ENCODE results near the gene SCML2. TPM values are rescaled to one million over a fixed set of nuclear protein-coding genes. Genes with fewer than 3 reads are reported as not detected.
A peak's percentile ranks its signal among the peaks of the same experiment; 100 is the strongest.
"Not testable (repeated sequence)": the region's sequence is repeated elsewhere in the genome, so short reads cannot be mapped to it uniquely, and the experiment has no call there.

The SCML2 gene
- total RNA-seq, 4 donors from 2014 or later: 2.1 to 3.8 (median 3.0) TPM

DNA sequence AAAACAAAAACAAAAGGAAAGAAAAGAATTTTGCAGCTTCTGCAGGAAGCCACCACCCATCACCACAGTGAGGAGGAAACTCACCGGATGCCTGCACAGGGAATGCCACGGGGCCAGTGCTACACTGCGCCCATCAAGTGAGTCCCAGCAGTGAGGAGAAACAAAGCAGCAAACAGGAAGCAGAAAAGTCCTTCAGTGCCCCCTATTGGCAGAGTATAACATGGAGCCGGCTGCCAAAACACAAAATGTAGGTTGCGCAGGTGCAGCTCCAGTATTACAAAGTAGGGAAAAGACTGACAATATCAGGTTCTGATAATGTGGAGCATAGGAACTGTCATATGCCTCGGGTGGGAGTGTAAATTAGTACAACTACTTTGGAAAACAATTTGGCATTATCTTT is 23.3 kb upstream of the SCML2 start:
- Histone ChIP-seq H3K27me3 (no peaks in the 10 kb centered on the region), H3K27ac (no peak overlapping the region), H3K4me3 (replicated peaks in 1 of 3) (no peak overlapping the region), H3K4me1 (no peaks in the 10 kb centered on the region), H3K36me3 (no peaks in the 10 kb centered on the region), H3K9me3 (no peaks in the 10 kb centered on the region)
- intact Hi-C loops (cut with DNase I): no loop called here
- peak in 5 of 6 experiments; percentile 17 to 52 (median 47) for TF ChIP-seq CTCF (IDR thresholded peaks at IDR 0.05)
- TF ChIP-seq POLR2A (IDR thresholded peaks at IDR 0.05): no peak
- DNase-seq: peak; percentile 21 to 27
- 20 to 32% methylated on average over 4 to 6 of the region's 6 CpGs for WGBS, 2 donors

- 71 to 73% methylated on average over 7 to 9 of the region's 9 CpGs for WGBS, 2 donors
- H3K9me3 ChIP-seq; H3K27me3 ChIP-seq; H3K27ac ChIP-seq; intact Hi-C loops (cut with DNase I); H3K4me3 ChIP-seq (replicated peaks in 1 of 3); H3K4me1 ChIP-seq; H3K36me3 ChIP-seq: not testable (repeated sequence)
- DNase-seq: peak; percentile 1 to 3
Observed at GRCh38 chrX:18375131-18375805, 20.8 kb upstream of the SCML2 start.

DNA sequence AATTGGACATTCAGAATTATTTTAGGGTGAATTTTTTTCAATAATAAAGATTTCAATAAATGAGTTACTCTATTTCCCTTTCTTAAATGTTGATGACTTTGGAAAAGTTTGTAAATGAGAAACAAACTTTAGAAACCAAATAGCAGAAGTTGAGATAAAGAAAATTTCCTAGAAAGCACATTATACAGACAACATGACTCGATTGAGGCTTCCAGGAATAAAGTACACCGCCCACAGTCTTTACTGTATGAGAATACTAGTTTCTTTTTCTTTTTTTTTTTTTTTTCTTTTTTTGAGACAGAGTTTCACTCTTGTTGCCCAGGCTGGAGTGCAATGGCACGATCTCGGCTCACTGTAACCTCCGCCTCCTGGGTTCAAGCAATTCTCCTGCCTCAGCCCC is 14.6 kb upstream of the SCML2 start:
- H3K4me1 ChIP-seq; H3K9me3 ChIP-seq; intact Hi-C loops (cut with DNase I); H3K27ac ChIP-seq; H3K36me3 ChIP-seq; H3K27me3 ChIP-seq; H3K4me3 ChIP-seq (replicated peaks in 1 of 3); DNase-seq: not testable (repeated sequence)
- 70 to 77% methylated on average over 5 of the region's 5 CpGs for WGBS, 2 donors

DNA sequence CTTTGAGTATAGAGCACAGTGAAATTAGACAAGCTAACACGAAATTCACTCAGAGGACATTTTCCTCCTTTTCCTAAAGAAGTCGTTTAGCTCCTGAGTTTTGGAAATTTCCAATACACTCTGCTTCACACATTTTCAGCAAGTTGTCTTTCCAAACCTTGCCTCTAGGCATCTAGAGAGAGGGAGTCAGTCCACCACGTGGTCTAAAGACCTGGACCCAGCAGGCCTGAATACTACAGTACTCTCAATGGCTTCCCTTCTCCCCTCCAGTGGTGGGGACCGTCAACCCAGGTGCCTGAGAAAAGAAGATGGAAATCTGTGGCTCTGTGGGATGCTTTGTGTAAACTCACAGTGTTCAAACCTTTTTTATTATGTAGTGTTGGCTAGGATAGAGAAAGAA is 13.9 kb upstream of the SCML2 start:
- no peak overlapping the region for H3K4me3 ChIP-seq (replicated peaks in 1 of 3)
- no peak for DNase-seq
- 76 to 79% methylated on average over 2 to 4 of the region's 4 CpGs for WGBS, 2 donors
- no peaks in the 10 kb centered on the region for H3K36me3 ChIP-seq
- H3K9me3 ChIP-seq: no peaks in the 10 kb centered on the region
- H3K27ac ChIP-seq: no peak overlapping the region
- intact Hi-C loops (cut with DNase I): no loop called here
- no peaks in the 10 kb centered on the region for H3K27me3 ChIP-seq
- TF ChIP-seq POLR2A (IDR thresholded peaks at IDR 0.05) (no peak), CTCF (IDR thresholded peaks at IDR 0.05) (no peak)
- no peaks in the 10 kb centered on the region for H3K4me1 ChIP-seq

DNA sequence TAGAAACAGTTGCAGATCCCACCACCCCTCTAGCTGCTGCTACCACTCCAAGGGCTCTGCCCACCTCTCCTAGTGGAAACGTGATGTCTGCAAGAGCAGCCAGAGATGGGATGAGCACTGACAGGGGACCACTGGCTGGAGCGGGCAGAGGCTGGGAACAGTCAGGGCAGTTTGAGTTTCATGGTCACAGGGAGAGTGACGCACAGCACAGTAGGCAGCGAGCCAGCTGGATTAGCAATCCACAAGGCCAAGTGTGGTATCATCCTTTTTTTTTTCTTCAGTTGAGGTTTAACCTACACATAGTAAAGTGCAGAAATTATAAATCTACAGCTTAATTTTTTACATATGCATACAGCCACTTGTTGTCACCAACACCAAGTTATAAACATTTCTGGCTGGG is 6.4 kb upstream of the SCML2 start:
- H3K4me3 ChIP-seq (replicated peaks in 1 of 3): no peak overlapping the region
- no peaks in the 10 kb centered on the region for H3K9me3 ChIP-seq
- intact Hi-C loops (cut with DNase I): no loop called here
- H3K27ac ChIP-seq: no peak overlapping the region
- TF ChIP-seq POLR2A (IDR thresholded peaks at IDR 0.05): no peak
- TF ChIP-seq CTCF (IDR thresholded peaks at IDR 0.05): no peak
- H3K36me3 ChIP-seq: no peaks in the 10 kb centered on the region
- no peaks in the 10 kb centered on the region for H3K27me3 ChIP-seq
- DNase-seq: no peak
- H3K4me1 ChIP-seq: no peaks in the 10 kb centered on the region
- 72 to 100% methylated on average over 2 to 4 of the region's 4 CpGs for WGBS, 2 donors

- H3K4me1 ChIP-seq: no peaks in the 10 kb centered on the region
- TF ChIP-seq POLR2A (IDR thresholded peaks at IDR 0.05) (no peak), CTCF (IDR thresholded peaks at IDR 0.05) (peak in 3 of 6 experiments; percentile 4 to 17 (median 9))
- intact Hi-C loops (cut with DNase I): no loop called here
- H3K9me3 ChIP-seq: no peaks in the 10 kb centered on the region
- no CpG with 5 or more reads among the region's 50 CpGs for WGBS, 2 donors
- DNase-seq: peak; percentile 15 to 18
- no peaks in the 10 kb centered on the region for H3K27me3 ChIP-seq
- H3K36me3 ChIP-seq: no peaks in the 10 kb centered on the region
- no peak overlapping the region for H3K27ac ChIP-seq
- peak overlapping the region in 2 of 3 donors; percentile 25 to 49 for H3K4me3 ChIP-seq (replicated peaks in 1 of 3)
Observed at GRCh38 chrX:18353931-18354368, 538 bp downstream of the SCML2 start.
